Stimulated activated CD8-positive, alpha-beta memory T cell treated with anti-CD3 and anti-CD28 coated beads, Interleukin-15, amount 100 ng/mL, for 1 hour (primary cell): ENCODE measurements around the gene ZNG1B.
"Not testable (repeated sequence)": the region's sequence is repeated elsewhere in the genome, so short reads cannot be mapped to it uniquely, and the experiment has no call there.

Source experiments
- DNase-seq: peaks from one replicate; pipeline ENCODE4 v3.0.0-alpha.2; 2020; ENCODE audit warnings: low read depth

Gene ZNG1B

DNA sequence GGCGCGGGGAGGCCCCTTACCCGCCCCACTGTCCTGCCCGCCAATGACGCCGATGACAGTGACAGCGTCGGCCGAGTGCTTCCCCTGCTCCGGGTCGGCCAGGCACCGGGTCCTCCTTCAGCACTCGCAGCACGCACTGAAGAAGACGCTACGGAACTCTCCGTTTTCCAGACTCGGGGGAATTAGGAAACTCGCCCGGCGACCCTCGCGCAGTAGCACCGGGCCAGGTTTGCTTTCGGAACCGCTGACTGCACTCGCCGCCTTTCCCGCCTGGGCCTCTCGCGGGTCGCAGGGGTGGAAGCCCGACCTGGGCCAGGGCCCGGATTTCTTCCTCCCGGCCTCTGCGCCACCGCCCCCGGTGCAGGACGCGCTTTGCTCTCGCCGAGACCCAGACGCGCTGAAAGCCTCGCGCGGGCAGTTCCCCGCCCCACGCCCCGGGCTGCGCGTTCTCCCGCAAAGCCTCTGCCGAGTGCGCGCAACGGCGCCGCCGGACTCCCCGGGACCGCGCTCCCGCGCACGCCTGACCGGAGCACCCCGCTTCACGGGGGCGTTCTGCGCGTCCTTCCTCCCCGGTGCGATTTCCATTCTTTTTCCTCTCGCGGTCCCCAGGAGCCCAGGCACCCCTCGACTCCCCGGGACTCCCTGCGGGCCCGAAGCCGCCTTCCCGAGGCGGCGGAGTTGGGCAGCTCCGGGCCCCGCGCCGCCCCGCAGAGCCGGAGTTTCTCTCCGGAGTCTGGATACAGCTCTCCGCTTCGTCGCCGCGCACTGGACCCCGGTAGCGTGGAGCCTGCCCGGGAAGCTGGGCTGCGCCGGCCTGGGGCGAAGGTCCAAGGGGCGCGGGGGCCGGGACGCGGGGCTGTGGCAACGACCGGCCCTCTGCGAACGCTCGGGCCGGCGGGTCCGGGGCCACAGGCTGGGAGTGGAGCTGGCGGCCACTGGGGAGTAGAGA lies 65.9 kb downstream of the ZNG1B start:
- DNase-seq, result not testable (repeated sequence)

DNA sequence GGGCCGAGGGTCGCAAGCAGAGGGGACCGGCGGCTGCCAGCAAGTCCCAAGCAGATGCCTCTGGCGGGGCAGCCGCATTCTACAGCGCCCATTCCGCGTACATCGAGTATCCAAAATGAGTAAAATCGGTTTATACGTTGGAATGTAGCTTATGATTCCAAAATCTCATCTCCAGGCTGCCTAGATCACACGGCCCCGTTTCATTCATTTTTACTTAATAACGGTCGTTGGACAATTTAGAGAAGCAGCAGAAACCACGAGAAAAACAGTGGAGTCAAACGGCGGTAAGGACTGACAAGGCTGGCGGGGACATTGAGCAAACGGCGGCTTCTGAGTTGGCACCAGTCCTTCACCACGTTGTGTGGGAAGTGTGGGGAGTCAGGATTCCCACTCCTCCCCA lies 66.6 kb downstream of the ZNG1B start:
- not testable (repeated sequence) for DNase-seq

DNA sequence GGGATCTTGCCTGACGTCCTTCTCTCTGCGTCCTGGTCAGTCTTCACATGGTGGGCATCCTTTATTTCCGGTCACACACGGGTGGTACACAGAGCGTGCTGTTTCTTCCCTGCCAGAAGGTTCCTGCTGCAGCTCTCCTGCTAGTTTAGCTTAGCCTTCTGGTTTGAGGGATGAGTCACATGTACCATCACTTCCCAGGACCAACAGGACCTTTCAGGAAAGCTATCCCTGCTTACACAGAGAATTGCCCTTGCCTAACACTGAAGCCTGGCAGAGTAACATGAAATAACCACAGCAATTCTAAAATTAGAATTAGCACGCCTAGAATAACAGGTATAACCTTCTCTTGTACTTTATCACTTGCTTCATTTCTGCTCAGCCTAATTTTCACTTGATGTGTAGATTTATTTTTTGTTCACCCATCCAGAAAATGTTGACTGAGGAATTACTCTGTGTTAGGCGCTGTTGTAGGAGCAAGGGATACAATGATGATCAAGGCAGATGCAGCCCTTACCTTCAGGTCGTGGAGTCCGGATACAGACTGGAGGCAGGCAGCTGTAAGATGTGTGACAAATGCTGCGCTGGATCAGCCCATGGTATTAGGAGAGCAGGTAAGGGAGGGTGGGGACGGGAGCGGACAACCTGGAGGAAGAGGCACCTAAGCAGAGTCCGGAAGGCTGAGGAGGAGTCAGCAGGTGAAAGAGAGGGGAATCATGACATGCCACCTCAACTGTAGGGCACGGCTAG lies 70.1 kb downstream of the ZNG1B start:
- not testable (repeated sequence) for DNase-seq

DNA sequence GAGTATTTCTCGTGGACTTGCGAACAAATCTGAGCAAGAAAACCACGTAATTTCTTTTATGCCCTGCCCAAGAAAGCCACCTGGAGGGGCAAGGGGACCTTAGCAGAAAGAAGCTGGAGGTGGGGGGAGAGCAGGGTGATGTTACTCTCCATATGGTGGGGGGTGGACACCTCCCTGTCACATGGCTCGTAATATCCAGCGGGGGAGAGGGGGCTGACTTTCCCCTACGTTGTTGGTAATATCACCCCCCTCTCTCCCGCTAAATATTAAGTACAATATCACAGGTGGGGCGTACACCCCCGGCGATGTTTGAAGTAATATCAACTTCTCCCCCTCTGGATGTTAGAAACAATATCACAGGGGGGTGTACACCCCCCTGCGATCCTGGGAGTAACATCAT lies 70.7 kb downstream of the ZNG1B start:
- not testable (repeated sequence) for DNase-seq

DNA sequence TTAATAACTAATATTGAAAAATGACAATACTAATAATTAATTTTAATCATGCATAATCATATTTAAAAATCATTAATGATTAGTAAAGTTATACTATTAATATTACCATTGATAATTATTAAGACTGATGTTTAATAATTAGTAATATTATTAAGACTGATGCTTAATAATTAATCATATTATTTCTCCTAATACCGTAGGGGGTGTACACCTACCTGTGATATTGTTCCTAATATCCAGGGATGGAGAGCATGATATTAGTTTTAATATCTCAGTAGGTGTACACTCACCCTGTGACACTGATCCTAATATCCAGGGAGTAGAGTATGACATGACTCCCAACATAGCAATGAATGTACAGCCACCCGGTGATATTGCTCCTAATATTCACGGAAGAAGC lies 73.4 kb downstream of the ZNG1B start:
- DNase-seq, result not testable (repeated sequence)

DNA sequence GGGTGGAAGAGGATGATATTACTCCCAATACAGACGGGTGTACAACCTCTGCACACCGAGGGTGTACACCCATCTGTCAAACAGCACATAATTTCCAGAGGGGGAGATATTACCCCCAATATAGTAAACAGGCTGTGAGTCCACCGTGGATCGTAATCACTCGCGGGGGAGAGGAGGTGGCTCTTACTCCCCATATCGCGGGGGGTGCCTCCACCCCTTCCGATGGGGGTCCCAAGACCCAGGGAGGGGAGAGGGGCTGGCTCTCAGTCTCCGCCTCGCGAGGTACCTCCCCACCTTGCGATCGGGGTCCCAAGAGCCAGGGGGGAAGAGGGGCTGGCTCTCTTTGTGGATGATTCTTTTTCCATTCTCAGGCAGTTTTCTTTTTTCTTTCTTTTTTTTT lies 74.4 kb downstream of the ZNG1B start:
- not testable (repeated sequence) for DNase-seq

DNA sequence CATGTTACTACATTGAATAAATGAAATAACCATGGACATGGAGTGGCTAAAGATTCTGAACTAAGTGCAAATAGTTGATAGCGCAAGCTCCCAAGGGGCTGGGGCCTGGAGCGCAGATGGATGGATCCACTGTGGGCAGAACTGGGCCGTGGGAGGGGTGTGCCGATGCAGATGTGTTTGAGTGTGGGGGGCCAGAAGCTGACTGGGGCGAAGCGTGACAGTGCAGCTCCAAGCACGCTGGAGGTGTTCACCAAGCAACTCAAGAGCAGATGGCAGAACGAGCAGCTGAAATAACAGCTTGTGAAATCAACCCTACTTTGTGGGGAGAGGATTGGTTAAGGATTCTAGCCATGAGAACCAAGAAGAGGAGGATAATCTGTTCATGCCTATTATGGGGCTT lies 78.0 kb downstream of the ZNG1B start:
- not testable (repeated sequence) for DNase-seq

DNA sequence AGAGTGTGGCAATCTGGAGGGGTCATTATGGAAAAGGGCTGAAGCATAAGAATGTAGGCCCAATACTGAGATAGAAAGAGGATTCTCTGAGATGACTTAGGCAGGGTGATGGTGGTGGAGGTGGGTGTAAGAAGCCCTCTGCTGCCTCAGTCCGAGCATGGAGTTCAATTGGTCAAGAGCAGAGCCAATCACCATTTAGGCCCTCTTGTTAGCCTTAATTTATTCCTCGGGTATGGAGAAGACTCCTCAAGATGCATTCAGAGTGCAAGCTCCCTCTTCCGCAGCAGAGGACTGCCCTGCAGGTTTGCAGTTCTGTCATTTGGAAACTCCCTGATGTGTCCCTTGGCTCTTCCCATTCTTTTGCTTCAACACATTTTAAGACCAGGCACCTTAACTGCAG lies 78.5 kb downstream of the ZNG1B start:
- DNase-seq, result not testable (repeated sequence)

DNA sequence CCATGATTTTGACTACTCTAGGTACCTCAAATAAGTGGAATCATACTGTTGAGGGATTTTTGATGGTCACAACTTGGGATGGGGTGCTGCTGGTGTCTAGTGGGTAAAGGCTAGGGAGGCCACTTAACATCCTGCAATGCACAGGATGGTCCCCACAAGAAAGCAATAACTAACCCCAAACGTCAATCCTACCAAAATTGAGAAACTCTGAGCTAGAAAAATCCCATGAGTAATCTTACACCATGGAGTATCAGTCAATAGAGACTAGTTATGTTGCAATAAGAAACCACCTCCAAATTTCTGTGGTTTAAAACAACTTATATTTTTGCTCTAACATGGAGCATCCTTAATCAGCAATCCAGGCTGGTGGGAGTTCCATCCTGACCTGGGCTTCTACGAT lies 79.5 kb downstream of the ZNG1B start:
- DNase-seq, result not testable (repeated sequence)

DNA sequence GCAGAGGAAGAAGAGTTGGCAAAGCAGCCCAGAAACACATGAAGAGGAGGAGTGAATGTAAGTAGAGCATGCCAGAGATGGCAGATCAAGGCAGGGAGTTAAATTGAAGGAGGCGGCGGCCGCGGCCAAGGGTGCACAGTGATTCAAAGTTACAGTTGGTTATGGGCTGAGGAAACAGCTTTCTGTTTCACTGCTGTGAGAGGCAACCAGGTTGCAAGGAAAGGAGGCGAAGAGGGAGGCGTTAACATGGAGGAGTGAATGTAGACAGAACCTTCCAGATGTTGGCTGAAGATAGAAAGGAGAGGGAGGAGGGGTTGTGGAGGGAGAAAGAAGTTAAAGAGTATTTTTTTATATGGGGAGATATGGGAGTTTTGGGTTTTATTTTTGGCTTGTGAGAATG lies 83.3 kb downstream of the ZNG1B start:
- not testable (repeated sequence) for DNase-seq

DNA sequence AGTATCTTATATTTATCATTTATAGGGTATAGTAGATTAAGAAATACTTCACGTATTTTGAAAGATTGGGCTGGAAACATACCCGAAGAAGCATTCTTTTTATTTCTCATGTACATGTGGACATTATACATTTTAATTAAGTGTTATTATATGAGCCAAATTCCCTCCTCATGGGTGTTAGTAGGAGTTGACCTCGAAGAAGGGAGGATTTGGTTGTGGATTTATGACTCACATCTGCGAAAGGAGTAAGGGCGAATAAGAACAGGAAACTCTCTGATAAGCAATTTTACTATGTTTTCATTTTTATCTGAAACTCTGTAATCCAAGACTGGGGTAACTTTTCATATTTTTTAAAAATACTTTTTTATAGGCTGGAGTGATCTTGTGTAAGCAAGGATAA lies 84.0 kb downstream of the ZNG1B start:
- not testable (repeated sequence) for DNase-seq

DNA sequence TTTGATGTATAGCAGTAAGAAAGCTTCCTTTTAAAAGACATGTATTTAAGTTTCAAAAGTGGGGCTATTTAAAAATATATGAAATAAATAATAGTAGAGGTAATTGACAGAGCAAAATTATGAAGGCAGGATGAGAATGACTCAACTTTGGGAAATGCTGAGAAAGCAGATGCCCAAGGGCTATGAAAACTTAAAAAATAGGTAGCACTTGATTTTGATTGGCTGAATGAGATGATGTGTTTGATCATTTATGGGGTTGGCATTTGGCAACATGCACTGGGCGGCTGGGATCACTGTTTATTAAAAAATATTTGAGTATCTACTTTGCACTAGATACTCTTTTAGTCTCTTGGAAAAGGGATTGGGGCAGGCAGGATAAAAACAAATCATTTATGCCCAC lies 87.5 kb downstream of the ZNG1B start:
- DNase-seq, result not testable (repeated sequence)

DNA sequence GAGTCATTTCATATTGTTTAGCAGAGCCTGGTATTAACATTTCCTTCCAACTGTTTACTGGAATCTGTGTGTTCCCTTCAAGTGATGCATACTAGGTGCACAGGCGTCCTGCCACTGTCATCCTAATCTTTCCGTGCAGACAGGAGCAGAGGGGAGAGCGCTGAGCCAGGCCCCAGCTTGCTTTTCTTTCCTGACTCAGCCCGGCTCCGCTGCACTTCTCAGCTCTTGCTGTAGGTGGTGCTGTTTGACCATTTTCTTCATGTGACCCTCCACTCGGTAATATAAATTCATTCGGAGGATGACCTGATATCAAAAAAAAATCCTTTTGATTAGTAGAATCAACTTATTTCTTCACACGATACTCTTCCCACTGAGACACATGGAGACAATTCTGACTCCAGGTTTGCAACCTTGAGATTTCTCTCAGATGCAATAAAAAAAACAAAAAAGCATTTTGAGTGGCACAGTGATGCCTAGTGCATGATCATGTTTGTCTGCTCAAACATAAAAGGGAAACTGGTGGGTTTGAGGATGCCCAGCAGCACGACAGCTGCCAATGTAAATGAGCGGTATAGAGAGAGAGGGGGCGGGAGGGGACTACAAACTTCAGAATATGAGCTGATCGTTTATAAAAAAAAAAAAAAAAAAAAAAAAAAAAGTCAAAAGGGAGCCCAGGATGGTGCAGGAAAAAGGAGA lies 90.0 kb downstream of the ZNG1B start:
- not testable (repeated sequence) for DNase-seq

DNA sequence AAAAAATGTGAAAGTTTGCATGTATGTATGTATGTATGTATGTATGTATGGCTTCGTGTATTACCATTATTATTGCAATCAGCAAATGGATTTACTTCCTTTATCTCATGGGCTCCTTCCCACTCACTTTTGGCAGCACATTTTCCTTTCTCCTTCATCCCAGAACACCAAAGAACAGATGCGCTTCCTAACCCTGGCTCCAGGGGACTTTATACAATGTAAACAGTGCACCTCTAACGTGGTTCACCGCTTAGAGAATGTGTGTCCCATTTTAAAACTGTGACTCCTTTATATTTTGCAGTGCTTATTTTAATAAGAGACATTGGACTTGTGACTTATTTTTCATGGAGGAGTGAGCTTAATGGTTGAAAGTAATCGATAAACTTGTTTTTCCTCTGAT lies 90.6 kb downstream of the ZNG1B start:
- DNase-seq, result not testable (repeated sequence)

DNA sequence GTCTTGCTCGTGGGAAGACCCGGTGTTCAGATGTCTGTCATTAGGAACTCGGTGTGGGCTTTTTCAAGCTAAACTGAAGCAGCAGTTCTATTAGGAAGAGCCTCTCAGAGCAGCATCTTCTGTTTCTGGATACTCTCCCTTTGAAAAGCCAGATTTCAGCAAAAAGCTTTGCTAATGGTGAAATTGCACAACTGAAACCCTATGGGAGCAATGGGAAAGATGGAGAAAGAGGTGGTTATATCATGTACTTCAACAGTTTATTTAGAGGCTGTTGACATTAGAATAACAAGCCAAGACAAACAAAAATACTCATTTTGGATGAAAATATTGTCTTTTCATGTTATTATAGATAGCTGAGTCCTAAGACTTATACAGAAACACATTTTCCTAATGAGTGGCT lies 91.4 kb downstream of the ZNG1B start:
- DNase-seq, result not testable (repeated sequence)

DNA sequence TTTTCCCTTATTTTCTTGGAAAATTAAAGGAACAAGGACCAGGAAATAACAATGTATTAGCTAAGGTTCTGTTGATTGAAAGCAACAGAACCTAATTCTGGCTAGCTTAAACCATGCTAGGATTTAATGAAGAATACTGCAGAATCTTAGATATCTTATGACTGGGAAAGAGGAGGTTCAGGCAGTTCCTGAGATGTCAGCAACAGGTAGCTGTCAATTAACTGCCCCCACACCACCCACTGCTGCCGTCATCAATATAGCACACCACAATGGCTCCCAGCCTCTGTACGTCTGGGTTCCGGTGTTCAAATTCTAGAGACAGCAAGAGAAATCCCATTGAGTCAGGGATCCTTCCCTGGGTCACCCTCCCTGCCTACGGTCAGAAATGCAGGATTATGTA lies 95.5 kb downstream of the ZNG1B start:
- not testable (repeated sequence) for DNase-seq

DNA sequence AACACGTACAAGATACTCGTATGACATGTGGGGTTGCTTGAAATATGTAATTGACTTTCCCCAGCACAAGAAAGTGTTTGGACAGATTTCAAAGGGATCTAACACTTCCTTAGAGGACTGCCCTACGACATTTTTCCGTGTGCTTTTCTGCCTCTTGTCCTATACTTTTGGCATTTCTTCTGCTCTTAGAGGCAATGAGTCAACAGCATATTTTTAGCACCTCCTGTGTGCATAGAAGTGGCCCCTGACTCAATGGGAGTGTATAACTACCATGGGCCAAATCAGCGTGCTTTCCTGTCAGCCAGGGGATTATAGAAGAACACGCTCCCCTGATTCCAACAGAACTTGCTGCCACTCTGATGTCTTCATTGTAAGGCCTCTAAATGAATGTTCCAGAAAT lies 99.1 kb downstream of the ZNG1B start:
- DNase-seq, result not testable (repeated sequence)

DNA sequence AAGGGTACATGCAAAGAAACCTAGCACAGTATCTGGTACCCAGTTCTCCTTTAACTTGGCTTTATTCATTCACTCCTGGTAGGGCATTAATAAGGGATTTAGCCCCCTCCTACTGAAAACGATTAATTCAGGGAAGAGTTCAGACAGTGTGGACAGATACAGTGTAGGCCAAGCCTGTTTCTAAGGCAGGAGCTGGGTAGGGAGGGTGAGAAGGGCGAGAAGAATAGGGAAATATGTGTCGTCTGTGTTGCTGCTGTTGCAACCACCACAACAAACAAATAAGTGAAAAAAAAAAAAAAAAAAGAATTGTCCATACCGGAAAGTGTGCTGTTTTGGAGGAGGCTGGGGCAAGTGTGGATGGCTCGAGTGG lies 103.3 kb downstream of the ZNG1B start:
- not testable (repeated sequence) for DNase-seq

DNA sequence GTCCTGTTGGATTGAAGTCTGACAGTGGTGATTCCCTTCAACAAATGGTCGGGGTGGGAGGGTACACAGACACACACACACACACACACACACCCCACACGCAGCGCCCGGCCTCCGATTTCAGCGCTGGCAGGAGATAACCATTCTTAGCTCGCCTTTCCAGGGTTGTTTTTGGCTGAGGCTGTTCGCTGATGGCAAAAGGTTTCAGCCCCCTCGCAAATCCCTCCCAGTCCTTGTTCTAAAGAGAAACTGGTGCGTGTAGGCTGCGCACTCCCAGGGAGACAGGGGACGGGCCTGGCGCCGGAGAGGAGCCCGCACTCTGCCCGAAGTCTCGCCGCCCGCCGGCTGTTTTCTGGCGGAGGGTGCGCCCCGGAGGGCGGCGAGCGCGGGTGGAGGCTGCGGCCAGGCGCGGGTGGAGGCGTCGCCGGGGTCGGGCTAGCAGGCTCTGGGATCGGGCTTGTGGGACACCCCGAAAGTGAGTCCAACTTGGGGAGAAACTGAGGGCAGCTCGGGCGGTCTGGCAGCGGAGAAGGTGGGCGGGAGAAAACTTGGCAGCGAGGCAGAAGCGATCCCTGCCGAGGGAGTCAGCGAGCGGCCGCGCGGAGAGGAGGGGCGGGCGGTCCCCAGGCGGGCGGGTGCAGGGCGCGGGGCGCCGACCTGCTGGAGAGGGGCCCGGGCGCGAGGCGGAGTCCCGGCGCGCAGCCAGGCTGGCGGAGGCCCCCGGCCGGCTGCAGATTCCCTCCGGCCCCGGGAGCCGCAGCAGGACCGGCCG lies 103.9 kb downstream of the ZNG1B start:
- not testable (repeated sequence) for DNase-seq

DNA sequence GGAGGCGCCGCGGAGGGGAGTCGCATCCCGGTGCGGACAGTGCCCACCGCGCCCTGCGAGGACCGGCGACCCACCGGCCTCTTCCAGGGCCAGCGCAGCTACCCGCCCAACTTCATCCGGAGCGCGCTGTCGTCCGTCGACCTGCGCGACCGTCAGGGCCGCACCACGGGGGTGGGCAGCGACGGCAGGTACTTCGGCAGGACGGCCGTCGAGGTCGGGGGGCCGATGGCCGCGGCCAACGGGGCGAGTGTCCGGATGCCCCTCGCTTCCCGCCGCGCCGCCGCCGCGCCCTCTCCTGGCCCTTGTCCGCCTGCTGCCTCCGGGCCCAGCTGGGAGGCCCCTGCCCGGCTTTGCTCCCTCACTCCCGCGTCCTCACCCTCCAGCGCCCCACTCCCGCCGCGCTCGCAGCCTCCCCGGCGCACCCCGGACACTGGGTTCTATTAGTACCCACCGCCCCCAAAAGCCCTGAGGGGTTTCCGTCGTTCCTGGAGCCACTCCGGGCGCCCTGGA lies 104.5 kb downstream of the ZNG1B start:
- DNase-seq, result not testable (repeated sequence)

DNA sequence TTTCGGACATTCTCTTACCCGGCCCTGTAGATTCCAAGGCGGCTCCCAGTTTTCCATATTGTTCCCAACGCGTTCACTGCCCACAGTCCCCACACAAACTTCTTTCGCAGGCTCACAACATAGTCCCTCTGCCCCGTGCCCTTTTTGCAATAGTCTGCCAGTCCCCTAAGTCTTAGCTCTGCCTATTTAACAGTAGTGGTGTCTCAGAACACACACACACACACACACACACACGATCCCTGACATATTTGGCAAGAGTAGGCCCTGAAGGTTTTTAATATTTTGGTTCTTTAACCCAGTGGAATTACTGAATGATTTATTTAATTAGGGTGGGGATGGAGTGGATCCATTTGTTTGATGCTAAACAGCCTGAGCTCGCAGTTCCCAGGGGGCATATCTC lies 105.0 kb downstream of the ZNG1B start:
- not testable (repeated sequence) for DNase-seq
